ENCODE measurements around the gene HACL1. TPM values are rescaled to one million over a fixed set of nuclear protein-coding genes. Genes with fewer than 3 reads are reported as not detected.

Gene HACL1
- total RNA-seq, 1 donor from 2014 or later, result 23.7 TPM

GRCh38 chr3:15531346-15531745 lies 70.0 kb downstream of the HACL1 start:
- Mint-ChIP-seq H3K27me3 (ENCODE audit: unreplicated experiment) (no peaks in the 10 kb centered on the region), H3K9me3 (ENCODE audit: unreplicated experiment) (no peaks in the 10 kb centered on the region), H3K4me3 (ENCODE audit: unreplicated experiment) (no peak overlapping the region), H3K36me3 (ENCODE audit: unreplicated experiment) (peaks cover 2% of the 10 kb centered on the region), H3K27ac (ENCODE audit: unreplicated experiment) (no peak overlapping the region), H3K4me1 (ENCODE audit: unreplicated experiment) (no peaks in the 10 kb centered on the region)
- no peak for TF ChIP-seq CTCF (IDR thresholded peaks at IDR 0.05)
- DNase-seq (ENCODE audit: extremely low spot score, unreplicated experiment), result no peak

GRCh38 chr3:15528854-15529537 lies 72.4 kb downstream of the HACL1 start:
- TF ChIP-seq CTCF (IDR thresholded peaks at IDR 0.05), result no peak
- Mint-ChIP-seq H3K9me3 (ENCODE audit: unreplicated experiment) (no peaks in the 10 kb centered on the region), H3K27ac (ENCODE audit: unreplicated experiment) (no peak overlapping the region), H3K36me3 (ENCODE audit: unreplicated experiment) (peaks cover 2% of the 10 kb centered on the region), H3K4me3 (ENCODE audit: unreplicated experiment) (no peak overlapping the region), H3K27me3 (ENCODE audit: unreplicated experiment) (no peaks in the 10 kb centered on the region), H3K4me1 (ENCODE audit: unreplicated experiment) (no peaks in the 10 kb centered on the region)
- no peak for DNase-seq (ENCODE audit: extremely low spot score, unreplicated experiment)

GRCh38 chr3:15527031-15527459 lies 74.3 kb downstream of the HACL1 start:
- peaks cover under 1% of the 10 kb centered on the region for H3K4me1 Mint-ChIP-seq (ENCODE audit: unreplicated experiment)
- no peak overlapping the region for H3K27ac Mint-ChIP-seq (ENCODE audit: unreplicated experiment)
- H3K27me3 Mint-ChIP-seq (ENCODE audit: unreplicated experiment), result no peaks in the 10 kb centered on the region
- no peaks in the 10 kb centered on the region for H3K9me3 Mint-ChIP-seq (ENCODE audit: unreplicated experiment)
- no peak for DNase-seq (ENCODE audit: extremely low spot score, unreplicated experiment)
- H3K36me3 Mint-ChIP-seq (ENCODE audit: unreplicated experiment), result no peaks in the 10 kb centered on the region
- TF ChIP-seq CTCF (IDR thresholded peaks at IDR 0.05), result no peak
- no peak overlapping the region for H3K4me3 Mint-ChIP-seq (ENCODE audit: unreplicated experiment)

GRCh38 chr3:15525790-15526189 lies 75.6 kb downstream of the HACL1 start:
- TF ChIP-seq CTCF (IDR thresholded peaks at IDR 0.05), result no peak
- Mint-ChIP-seq H3K4me3 (ENCODE audit: unreplicated experiment) (no peak overlapping the region), H3K36me3 (ENCODE audit: unreplicated experiment) (no peaks in the 10 kb centered on the region), H3K27ac (ENCODE audit: unreplicated experiment) (no peak overlapping the region), H3K4me1 (ENCODE audit: unreplicated experiment) (peaks cover 4% of the 10 kb centered on the region), H3K9me3 (ENCODE audit: unreplicated experiment) (no peaks in the 10 kb centered on the region), H3K27me3 (ENCODE audit: unreplicated experiment) (no peaks in the 10 kb centered on the region)
- DNase-seq (ENCODE audit: extremely low spot score, unreplicated experiment), result no peak

GRCh38 chr3:15523660-15524417 lies 77.5 kb downstream of the HACL1 start:
- Mint-ChIP-seq H3K4me1 (ENCODE audit: unreplicated experiment) (peaks cover 4% of the 10 kb centered on the region), H3K36me3 (ENCODE audit: unreplicated experiment) (no peaks in the 10 kb centered on the region), H3K27me3 (ENCODE audit: unreplicated experiment) (no peaks in the 10 kb centered on the region), H3K4me3 (ENCODE audit: unreplicated experiment) (no peak overlapping the region), H3K27ac (ENCODE audit: unreplicated experiment) (no peak overlapping the region), H3K9me3 (ENCODE audit: unreplicated experiment) (no peaks in the 10 kb centered on the region)
- no peak for TF ChIP-seq CTCF (IDR thresholded peaks at IDR 0.05)
- no peak for DNase-seq (ENCODE audit: extremely low spot score, unreplicated experiment)
